GM21360 (cell line): ENCODE results near the gene CCNYL1.
"Not testable (repeated sequence)": the region's sequence is repeated elsewhere in the genome, so short reads cannot be mapped to it uniquely, and the experiment has no call there.

Experiments used
- ATAC-seq: cut with Tn5 transposase; IDR thresholded peaks from one replicate; pipeline ENCODE4 v1.9.1; 2021; ENCODE audit warnings: mild to moderate bottlenecking, moderate library complexity; ENCODE audit not compliant: unreplicated experiment

Gene CCNYL1

DNA sequence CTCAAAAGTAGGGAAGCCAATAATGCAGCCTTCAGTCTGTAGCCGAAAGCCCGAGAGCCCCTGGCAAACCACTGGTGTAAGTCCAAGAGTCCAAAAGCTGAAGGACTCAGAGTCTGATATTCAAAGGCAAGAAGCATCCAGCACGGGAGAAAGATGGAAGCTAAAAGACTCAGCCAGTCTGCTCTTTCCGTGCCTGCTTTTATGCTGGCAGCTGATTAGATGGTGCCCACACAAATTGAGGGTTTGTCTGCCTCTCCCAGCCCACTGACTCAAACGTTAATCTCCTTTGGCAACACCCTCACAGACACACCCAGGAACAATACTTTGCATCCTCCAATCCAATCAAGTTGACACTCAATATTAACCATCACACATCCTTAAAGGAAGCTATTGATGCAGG is 14.5 kb upstream of the CCNYL1 start:
- not testable (repeated sequence) for ATAC-seq

DNA sequence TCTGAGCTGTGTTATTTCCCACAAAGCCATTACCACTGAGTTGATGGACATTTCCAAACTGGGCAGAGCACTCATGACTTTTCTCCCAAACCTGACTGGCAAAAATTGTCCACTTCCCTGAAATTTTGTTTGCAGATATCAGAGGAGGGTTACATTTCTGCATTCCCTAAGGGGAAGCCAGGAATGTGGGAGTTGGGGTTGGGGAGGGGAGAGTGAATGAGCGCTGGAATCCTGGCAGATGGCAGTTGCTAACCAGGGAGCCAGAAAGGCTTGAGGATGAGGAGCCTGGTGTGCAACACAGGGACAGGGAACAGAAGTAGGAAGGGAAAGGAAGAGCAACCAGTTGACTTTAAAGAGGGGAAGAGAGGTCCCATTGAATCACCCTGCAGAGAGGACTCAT is 14.0 kb upstream of the CCNYL1 start:
- no peak for ATAC-seq

DNA sequence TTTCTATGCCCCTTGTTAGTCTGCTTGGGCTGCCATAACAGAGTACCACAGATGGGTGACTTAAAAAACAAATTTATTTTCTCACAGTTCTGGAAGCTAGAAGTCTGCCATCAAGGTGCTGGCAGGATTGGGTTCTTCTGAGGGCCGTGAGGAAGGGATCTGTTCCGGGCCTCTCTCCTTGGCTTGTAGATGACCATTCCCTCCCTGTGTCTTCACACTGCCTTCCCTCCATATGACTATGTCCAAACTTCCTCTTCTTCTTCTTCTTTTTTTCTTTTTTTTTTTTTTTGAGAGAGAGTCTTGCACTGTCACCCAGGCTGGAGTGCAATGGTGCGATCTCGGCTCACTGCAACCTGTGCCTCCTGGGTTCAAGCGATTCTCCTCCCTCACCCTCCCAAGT is 13.1 kb upstream of the CCNYL1 start:
- ATAC-seq = no peak

DNA sequence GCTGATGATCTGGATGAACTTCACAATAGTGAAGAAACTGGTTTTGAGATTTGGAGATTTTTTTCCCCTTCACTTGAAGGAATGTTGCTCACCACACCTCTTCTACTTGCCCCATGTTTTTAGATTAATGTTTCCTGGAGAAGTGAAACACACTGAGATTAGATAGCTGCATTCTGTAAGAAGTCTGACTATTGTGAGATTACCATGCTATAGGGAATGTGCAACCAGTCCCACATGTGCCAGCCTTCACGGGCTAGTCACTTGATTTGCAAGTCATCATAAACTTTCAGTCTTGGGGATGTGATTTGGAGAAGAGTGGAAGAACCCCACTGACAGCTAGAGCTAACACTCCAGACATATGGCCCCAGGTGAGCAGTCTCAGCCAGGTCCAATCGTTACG is 7.4 kb upstream of the CCNYL1 start:
- no peak for ATAC-seq

DNA sequence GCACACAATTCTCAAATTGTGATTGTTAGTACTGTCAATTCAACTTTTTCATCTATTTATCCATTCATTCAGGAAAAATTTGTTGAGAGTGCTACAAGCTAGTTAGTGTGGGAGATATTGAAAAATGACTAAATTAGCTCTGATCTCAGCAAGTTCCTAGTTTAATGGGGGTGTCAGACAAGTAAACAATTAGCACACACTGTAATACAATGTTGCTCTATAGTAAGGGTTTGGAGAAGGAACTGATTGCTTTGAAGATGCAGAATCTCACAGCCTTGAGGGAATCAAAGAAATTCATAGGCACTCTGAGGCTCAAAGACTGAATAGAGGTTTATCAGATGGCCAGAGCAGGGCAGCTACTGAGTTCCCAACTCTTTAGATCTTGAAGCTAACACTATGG is 6.8 kb upstream of the CCNYL1 start:
- no peak for ATAC-seq

DNA sequence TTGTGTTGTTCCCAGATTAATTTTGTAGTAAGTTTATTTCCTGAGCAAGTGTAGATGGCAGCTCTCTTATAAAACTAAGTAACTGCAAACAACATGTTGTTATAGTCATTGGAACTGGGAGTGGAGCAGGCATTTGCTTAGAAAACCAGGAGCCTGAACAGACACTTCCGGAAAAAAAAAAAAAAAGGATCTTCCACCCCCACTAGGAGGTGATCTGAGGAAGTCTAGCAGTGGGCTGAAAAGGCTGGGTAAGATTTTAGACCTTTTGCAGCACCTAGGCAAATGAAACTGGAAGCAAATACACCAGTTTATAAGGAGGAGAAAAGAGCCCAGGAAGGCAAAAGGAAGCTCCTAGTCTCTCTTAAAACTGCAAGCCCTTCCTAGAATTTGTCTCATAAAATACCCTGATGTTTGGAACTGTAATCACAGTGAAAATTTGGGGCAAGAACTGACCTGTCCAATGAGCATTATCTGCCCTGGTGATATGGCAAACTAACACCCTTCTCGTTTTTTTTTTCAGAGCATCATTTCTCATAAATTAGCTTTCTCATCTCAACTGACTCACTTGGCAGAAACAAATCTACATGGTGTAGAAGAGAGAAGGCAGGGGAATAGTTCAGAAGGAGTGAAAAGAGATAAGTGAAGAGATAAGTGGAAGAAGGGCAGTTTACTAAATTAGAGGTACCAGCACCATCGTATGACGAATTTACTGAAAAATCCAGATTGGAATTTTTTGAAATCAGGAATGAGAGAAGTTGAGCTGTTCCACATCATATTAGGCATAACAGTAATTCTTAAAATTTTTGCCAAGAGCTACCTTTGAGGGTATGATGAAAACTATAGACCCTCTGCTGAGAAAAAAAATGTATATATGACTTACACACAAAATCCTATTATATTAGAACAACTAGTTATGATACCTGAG is 4.2 kb upstream of the CCNYL1 start:
- ATAC-seq = no peak

DNA sequence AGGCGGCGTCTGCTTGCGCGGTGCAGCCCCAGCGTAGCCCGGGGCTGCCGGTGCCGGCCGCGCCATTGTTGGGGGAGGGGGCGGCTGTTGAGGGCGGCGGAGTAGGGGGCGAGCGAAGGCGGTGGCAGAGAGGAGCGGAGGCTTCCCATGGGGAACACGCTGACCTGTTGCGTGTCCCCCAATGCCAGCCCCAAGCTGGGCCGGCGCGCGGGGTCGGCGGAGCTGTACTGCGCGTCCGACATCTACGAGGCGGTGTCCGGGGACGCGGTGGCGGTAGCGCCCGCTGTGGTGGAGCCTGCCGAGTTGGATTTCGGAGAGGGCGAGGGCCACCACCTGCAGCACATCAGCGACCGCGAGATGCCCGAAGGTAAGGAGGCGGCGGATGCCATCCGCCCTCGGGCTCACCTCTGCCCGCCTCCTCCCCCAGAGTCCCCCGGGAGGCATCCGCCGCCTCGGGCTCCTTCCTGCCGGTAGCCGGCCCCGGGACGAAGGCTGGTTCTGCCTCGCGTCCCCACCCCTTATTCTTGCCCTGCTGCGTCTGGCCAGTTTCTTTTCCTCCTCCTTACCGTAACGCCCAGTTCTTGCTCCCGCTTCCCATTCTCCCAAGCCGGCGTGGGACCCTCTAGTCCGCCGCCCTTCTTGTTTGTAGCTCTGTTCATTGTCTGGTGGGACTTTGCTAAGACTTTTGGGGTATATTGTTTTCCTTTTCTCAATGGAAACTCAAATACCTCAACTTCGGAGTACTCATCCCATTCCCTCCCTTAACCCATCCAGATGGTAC is 500 bp downstream of the CCNYL1 start:
- peak; percentile 20 for ATAC-seq

DNA sequence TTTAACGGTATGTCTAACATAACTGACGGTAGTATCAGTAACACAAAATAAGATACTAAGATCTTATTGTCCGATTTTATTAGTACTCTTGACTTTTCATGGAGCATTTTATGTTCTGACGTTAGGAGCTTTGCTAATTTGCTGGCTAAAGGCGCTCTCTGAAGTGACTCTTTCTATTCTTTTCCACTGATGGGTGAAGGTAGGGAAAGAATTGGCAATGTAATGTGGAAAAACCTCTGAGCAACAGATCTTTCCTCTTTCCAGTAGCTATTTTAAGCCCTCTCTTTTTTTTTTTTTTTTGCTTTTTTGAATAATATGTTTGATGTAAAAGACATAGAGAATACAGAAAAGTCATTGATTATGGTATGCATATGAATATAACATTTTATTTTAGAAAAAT is 4.6 kb downstream of the CCNYL1 start:
- ATAC-seq = no peak

DNA sequence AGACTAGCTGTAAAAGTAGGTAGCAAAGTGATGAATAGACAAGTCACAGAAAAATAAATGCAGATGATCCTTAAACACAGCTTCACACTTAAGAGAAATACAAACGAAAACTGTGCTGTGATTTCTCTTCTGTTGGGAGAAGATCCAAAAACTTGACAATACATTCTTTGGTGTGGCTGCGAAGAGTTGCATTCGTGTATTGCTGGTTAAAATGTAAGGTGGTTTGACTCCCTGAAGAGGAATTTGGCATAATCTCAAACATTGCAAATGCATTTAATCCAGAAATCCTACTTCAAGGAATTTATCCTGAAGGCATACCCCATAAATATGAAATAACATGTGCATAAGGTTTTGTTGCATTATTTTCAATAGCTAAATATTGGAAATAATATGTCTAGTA is 7.1 kb downstream of the CCNYL1 start:
- no peak for ATAC-seq

DNA sequence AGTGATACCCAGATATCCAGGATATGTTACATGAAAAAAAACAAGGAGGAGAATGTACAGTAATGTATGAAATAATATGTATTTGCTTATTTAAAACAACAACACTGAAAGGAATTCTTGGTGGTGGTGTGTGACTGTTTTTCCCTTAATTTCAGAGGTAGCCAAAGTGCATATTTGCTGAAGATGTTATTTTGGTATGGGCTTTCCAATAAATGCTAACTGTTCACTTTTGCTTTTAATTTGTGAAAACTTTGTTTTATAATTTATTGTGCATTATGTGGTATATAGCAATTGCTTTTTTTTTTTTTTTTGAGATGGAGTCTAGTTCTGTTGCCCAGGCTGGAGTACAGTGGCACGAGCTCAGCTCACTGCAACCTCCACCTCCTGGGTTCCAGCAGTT is 7.6 kb downstream of the CCNYL1 start:
- ATAC-seq = no peak

DNA sequence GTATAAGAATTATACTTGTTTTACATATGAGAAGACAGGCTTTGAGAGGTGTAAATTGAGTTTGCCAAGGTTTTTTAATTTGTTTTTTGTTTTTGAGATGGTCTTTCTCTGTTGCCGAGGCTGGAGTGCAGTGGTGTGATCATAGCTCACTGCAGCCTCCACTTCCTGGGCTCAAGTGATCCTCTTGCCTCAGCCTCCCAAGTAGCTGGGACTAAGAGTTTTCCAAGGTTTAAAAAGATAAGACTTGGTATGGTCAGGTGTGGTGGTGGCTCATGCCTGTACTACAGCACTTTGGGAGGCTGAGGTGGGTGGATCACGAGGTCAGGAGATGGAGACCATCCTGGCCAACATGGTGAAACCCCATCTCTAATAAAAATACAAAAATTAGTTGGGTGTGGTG is 8.2 kb downstream of the CCNYL1 start:
- not testable (repeated sequence) for ATAC-seq

DNA sequence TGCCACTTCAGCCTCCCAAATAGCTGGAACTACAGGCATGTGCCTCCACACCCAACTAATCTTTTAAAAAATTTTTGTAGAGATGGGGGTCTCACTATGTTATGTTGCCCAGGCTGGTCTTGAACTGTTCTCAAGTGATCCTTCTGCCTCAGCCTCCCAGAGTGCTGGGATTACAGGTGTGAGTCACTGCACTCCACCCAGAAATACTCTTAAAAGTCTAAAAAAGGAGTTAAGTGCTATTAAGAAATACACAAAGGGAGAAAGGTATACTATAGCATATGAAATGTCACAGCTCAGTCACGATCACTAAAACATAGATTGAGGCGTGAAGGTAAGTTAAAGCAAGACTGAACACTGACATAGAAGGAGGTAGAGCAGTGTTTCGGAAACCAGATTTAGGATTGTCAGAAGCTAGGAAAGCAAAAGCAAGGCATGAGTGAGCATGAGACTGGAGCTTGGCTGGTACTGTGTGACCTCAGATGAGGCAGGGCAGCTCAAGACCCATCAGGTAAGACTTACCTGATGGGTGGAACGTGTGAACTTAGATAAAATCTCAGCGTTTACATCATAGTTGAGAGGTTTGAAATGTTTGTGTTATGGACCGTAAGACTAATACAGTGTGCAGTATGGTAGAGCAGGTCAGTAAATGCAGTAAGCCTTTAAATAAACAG is 9.2 kb downstream of the CCNYL1 start:
- no peak for ATAC-seq

DNA sequence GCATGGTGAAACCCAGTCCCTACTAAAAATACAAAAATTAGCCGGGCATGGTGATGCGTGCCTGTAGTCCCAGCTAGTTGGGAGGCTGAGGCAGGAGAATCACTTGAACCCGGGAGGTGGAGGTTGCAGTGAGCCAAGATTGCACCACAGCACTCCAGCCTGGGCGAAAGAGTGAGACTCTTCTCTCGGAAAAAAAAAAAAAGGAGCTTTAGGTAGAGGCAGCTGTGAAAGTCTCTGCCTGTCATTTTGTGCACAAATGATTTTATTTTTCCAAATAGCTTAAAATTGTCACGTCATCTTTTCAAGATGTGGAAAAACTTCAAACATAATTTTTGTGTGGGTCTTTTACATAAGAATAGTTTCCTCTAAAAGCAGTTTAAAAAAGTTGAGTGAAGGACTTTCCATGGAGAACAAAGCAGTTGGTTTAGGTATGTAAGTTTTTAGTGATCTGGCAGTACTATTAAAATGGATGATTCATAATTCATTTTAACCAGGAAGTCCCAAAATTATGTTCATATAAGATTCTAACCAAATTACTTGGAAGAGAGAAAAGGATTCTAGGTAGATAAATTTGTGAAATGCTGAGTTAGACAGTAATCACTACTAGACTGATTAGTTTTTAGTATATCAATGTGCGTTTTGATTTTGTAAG is 11.5 kb downstream of the CCNYL1 start:
- no peak for ATAC-seq

DNA sequence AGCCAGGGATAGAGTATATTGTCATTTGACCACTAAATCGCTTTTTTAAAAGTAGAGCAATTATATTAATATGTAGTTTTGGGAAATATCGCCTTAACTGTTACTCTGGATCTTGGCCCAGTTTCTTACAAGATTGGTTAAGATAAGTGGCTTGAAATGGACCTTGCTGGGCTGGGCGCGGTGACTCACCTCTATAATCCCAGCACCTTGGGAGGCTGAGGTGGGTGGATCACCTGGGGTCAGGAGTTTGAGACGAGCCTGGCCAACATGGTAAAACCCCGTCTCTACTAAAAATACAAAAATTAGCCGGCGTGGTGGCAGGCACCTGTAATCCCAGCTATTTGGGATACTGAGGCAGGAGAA is 12.0 kb downstream of the CCNYL1 start:
- not testable (repeated sequence) for ATAC-seq

DNA sequence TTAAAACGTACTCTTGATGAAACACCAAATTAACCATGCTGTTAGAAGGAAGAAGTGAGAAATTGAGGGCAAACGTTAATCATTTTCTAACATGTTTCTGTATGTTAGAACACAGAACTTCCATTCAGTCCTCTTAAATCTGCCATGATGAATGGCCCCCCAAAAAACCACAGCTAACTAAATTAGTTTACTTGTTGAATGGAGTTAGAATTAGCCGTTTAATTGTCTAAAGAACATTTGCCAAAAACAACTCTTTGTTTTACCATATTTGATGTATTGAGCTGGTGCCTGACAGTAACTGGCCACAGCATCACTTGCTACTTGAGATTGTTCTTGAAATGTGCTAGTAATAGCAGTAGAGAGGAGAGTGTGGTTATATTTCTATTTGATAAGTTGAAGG is 12.7 kb downstream of the CCNYL1 start:
- no peak for ATAC-seq

DNA sequence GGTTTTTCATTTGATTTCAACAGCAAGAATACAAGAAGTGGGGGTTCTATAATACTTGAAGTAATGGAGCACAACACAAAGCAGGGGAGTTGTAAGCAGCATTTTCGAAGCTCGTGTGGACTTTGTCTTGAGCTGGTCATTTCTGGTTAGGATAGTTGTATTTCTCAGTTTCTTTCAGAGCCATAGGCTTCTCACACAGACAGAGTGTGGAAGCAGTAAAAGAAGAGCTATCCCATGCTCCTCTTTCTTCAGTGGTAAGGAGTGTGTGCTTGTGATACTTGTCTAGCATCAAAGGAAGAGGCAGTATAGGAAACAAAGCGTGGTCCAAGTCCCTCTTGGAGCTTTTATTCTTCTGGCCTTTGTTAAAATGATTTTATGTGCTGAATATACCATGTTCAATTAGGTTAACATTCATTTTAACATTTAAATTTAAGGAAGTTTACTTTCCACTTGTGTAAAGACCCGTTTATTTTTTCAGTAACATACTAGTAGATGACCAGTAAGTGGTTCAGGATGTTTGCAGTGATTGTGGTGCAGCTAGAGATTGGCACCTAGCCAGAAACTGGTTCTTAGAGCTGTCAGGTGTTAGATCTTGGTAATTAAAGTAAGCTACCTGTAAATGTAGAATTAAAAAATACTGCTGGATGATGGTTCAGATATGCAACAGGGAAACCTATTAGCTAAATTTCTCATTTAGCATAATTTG is 14.6 kb downstream of the CCNYL1 start:
- no peak for ATAC-seq

DNA sequence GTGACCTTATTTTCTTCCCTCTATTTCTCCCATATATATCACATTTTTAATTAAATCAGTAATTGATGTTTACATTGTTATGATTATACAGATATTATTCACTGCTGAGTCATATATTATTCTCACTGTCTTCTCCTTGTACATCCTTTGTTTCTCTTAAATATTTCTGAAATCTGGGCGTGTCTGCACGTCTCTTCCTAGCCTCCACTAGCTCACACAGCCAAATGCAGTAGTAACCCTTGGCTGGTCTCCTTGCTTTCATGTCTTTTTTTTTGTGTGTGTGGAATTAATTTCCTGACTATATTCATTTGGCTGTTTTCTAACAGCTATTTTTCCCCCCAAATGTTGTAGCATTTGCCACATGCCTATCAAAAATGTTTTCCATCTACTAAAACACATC is 15.8 kb downstream of the CCNYL1 start:
- no peak for ATAC-seq

DNA sequence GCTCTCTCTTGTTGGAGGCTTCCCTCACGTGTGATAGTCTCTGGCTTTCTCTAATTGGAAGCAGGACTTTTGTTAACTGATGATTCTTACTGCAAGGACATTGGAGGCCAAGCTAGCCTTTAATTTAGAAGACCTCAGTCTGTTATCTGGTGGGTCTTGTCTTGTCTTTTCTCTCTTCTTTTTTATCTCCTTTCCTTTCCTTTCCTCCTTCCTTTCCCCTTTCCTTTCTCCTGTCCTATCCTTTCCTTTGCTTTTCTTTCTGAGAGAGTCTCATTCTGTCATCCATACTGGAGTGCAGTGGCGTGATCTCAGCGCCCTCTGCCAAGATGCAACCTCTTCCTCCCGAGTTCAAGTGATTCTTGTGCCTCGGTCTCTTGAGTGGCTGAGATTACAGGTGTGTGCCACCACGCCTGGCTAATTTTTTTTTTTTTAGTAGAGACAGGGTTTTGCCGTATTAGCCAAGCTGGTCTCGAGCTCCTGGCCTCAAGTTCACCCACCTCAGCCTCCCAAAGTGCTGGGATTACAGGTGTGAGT is 18.1 kb downstream of the CCNYL1 start:
- no peak for ATAC-seq

DNA sequence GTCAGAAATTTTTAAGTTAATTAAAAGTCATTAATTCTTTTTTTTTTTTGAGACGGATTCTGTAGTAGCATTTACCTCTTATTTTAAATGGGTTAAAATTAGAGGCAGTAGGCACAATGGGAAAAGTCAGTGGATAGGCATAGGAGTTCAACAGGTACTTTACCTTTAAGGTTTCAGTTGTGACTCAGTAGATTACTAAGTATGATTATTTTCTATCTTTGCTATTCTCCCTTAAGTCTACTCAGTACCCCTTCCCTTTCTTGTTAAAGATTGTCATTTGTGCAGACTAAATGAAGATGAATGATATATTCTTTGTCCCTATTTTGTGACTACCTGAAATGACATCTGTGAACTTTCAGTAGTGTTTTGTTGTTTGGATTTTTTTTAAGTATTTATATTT is 19.7 kb downstream of the CCNYL1 start:
- ATAC-seq = no peak

DNA sequence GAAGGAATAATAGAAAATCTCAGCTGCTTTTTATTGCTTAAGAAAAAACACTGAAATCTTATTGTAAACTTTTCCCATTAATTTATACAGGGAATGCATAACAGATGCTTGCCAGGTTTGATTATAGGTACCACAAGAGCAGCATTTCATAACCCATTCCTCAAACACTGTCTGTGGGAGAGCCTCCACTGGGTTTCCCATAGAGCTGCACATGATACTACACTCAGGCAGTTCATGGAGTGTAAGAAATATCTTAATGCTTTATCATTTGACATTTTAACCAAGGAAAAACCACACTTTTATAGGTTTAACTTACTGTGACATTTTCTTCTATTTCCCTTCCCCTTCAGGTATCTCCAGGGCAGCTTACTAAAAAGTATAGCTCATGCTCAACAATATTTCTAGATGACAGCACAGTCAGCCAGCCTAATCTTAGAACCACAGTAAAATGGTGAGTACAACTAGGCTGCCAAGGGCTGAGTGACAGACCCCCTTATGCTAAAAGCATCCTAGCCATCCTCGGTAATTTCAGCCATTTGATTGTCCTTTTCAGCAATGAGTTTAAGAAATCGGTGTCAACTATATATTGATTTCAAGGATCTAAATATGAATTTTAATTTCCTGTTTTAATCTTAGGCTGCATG is 22.3 kb downstream of the CCNYL1 start:
- no peak for ATAC-seq
